ENCODE measurements around the gene EEF2KMT. TPM values are rescaled to one million over a fixed set of nuclear protein-coding genes. Genes with fewer than 3 reads are reported as not detected.
"Not testable (repeated sequence)": the region's sequence is repeated elsewhere in the genome, so short reads cannot be mapped to it uniquely, and the experiment has no call there.

Gene EEF2KMT
- total and polyA plus RNA-seq, 2 of the 13 experiments (the other 11 are each of a cell fraction or from before 2014, with no cell fraction given), result 10.7 to 26.9 TPM

DNA sequence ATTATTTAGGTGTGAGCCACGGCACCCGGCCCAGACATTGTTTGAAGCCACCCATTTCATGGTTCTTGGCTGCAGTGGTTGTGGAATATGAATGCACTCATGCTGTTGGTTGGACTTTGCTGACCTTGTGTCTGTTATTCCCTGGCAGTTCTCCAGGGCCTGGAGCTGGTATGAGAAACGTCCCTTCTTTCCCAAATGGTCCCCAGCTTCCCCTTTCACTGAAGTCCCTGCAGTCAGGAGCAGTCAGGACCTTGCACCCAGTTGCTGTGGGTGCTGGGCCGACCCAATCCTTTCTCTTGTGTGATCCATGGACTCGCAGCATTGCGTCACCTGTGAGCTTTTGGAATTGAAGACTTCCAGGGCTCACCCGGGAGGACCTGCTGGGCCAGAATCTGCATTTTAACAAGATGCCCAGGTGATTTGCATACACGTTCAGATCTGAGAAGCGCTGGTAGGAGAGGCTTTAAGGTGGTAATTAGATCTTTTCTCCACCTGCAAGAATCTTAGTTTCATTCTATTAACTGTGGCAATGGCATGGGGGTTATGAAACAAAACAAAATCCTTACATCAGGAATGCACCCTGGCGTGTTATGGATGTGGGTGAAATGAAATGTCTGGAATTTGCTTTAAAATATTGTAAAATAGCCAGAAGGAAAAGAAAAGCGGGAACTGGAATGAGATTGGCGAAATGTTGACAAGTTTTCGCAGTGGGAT lies 37.3 kb upstream of the EEF2KMT start (continued):
- peak; percentile 53; the same call in 1 of the 2 replicates for TF ChIP-seq ZNF746 (CRISPR knock-in tag; IDR thresholded peaks at IDR 0.05)
- 0 out of 2 replicates have a peak, but pooled peaks have one; percentile 80 for TF ChIP-seq ZNF766 (CRISPR knock-in tag; IDR thresholded peaks at IDR 0.05; ENCODE audit: borderline replicate concordance)
- TF ChIP-seq FOXP1, NONO (IDR thresholded peaks at IDR 0.05): not testable (repeated sequence)
- 0 out of 2 replicates have a peak, but pooled peaks have one; percentile 6 for TF ChIP-seq FOXP1 (CRISPR knock-in tag; IDR thresholded peaks at IDR 0.05)
- TF ChIP-seq, protein P1, sequence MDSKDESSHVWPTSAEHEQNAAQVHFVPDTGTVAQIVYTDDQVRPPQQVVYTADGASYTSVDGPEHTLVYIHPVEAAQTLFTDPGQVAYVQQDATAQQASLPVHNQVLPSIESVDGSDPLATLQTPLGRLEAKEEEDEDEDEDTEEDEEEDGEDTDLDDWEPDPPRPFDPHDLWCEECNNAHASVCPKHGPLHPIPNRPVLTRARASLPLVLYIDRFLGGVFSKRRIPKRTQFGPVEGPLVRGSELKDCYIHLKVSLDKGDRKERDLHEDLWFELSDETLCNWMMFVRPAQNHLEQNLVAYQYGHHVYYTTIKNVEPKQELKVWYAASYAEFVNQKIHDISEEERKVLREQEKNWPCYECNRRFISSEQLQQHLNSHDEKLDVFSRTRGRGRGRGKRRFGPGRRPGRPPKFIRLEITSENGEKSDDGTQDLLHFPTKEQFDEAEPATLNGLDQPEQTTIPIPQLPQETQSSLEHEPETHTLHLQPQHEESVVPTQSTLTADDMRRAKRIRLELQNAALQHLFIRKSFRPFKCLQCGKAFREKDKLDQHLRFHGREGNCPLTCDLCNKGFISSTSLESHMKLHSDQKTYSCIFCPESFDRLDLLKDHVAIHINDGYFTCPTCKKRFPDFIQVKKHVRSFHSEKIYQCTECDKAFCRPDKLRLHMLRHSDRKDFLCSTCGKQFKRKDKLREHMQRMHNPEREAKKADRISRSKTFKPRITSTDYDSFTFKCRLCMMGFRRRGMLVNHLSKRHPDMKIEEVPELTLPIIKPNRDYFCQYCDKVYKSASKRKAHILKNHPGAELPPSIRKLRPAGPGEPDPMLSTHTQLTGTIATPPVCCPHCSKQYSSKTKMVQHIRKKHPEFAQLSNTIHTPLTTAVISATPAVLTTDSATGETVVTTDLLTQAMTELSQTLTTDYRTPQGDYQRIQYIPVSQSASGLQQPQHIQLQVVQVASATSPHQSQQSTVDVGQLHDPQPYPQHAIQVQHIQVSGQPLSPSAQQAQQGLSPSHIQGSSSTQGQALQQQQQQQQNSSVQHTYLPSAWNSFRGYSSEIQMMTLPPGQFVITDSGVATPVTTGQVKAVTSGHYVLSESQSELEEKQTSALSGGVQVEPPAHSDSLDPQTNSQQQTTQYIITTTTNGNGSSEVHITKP (CRISPR knock-in tag; IDR thresholded peaks at IDR 0.05; ENCODE audit: low read depth), result peak; percentile 69
- TF ChIP-seq, protein P2, sequence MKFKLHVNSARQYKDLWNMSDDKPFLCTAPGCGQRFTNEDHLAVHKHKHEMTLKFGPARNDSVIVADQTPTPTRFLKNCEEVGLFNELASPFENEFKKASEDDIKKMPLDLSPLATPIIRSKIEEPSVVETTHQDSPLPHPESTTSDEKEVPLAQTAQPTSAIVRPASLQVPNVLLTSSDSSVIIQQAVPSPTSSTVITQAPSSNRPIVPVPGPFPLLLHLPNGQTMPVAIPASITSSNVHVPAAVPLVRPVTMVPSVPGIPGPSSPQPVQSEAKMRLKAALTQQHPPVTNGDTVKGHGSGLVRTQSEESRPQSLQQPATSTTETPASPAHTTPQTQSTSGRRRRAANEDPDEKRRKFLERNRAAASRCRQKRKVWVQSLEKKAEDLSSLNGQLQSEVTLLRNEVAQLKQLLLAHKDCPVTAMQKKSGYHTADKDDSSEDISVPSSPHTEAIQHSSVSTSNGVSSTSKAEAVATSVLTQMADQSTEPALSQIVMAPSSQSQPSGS (CRISPR knock-in tag; IDR thresholded peaks at IDR 0.05), result peak; percentile 98
- TF ChIP-seq, protein P3, sequence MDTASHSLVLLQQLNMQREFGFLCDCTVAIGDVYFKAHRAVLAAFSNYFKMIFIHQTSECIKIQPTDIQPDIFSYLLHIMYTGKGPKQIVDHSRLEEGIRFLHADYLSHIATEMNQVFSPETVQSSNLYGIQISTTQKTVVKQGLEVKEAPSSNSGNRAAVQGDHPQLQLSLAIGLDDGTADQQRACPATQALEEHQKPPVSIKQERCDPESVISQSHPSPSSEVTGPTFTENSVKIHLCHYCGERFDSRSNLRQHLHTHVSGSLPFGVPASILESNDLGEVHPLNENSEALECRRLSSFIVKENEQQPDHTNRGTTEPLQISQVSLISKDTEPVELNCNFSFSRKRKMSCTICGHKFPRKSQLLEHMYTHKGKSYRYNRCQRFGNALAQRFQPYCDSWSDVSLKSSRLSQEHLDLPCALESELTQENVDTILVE (CRISPR knock-in tag; IDR thresholded peaks at IDR 0.05), result peak; percentile 58
- TF ChIP-seq NONO (CRISPR knock-in tag; conservative IDR thresholded peaks at IDR 0.05), result peak; percentile 92; the same call in 1 of the 2 replicates
- peak; percentile 87 for TF ChIP-seq PHF5A (CRISPR knock-in tag; IDR thresholded peaks at IDR 0.05; ENCODE audit: low read depth, unreplicated experiment)
- peak; percentile 64 for TF ChIP-seq ATF7 (IDR thresholded peaks at IDR 0.05)
- peak; percentile 93 for TF ChIP-seq ATF7 (CRISPR knock-in tag; IDR thresholded peaks at IDR 0.05)
- peak; percentile 52; the same call in 1 of the 2 replicates for TF ChIP-seq ZNF34 (CRISPR knock-in tag; IDR thresholded peaks at IDR 0.05; ENCODE audit: borderline replicate concordance)
- peak; percentile 36; the same call in 1 of the 2 replicates for TF ChIP-seq NR2F6 (IDR thresholded peaks at IDR 0.05)
- TF ChIP-seq NR2F6 (CRISPR knock-in tag; IDR thresholded peaks at IDR 0.05), result peak; percentile 61
- TF ChIP-seq, protein P4, sequence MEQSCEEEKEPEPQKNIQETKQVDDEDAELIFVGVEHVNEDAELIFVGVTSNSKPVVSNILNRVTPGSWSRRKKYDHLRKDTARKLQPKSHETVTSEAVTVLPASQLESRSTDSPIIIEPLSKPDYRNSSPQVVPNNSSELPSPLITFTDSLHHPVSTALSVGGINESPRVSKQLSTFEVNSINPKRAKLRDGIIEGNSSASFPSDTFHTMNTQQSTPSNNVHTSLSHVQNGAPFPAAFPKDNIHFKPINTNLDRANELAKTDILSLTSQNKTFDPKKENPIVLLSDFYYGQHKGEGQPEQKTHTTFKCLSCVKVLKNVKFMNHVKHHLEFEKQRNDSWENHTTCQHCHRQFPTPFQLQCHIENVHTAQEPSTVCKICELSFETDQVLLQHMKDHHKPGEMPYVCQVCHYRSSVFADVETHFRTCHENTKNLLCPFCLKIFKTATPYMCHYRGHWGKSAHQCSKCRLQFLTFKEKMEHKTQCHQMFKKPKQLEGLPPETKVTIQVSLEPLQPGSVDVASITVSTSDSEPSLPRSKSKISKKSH (CRISPR knock-in tag; IDR thresholded peaks at IDR 0.05; ENCODE audit: borderline replicate concordance), result peak; percentile 91; the same call in 1 of the 2 replicates
- 0 out of 2 replicates have a peak, but pooled peaks have one; percentile 35 for TF ChIP-seq ZNF724P (CRISPR knock-in tag; IDR thresholded peaks at IDR 0.05; ENCODE audit: borderline replicate concordance)
- 0 out of 2 replicates have a peak, but pooled peaks have one; percentile 78 for TF ChIP-seq ZNF556 (CRISPR knock-in tag; IDR thresholded peaks at IDR 0.05; ENCODE audit: borderline replicate concordance)
- TF ChIP-seq ZNF629 (CRISPR knock-in tag; conservative IDR thresholded peaks at IDR 0.05), result peak; percentile 95
- TF ChIP-seq, protein P5, sequence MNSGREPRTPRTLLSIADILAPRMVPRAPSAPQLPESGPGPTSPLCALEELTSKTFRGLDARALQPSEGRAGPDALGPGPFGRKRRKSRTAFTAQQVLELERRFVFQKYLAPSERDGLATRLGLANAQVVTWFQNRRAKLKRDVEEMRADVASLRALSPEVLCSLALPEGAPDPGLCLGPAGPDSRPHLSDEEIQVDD (CRISPR knock-in tag; IDR thresholded peaks at IDR 0.05; ENCODE audit: borderline replicate concordance), result peak; percentile 38; the same call in 1 of the 2 replicates
